ENCODE data around the gene FAM163B. TPM values are rescaled to one million over a fixed set of nuclear protein-coding genes. Genes with fewer than 3 reads are reported as not detected.

The FAM163B gene
- total and polyA plus RNA-seq, 9 of the 15 experiments (the other 6 are each of a cell fraction or from before 2014, with no cell fraction given), result not detected

GRCh38 chr9:133552236-133552635 lies 57.0 kb downstream of the FAM163B start (continued):
- TF ChIP-seq RERE (CRISPR knock-in tag; IDR thresholded peaks at IDR 0.05; ENCODE audit: borderline replicate concordance), result no peak

- Histone ChIP-seq H4K20me1 (replicated peaks; ENCODE audit: control insufficient read depth, insufficient read depth, low read length) (no peaks in the 10 kb centered on the region; the same call in none of the 2 replicates), H3K4me3 (no peak overlapping the region), H3K27ac (ENCODE audit: extremely low read depth, low read depth, low read length) (no peak overlapping the region), H3K27me3 (ENCODE audit: control insufficient read depth in 2 of 2, insufficient read depth in 2 of 2, low read length in 2 of 2) (peaks cover 8 to 68% of the 10 kb centered on the region in 2 experiments; a peak in 4 of 5 replicates), H3K4me1 (replicated peaks in 1 of 2; ENCODE audit: control insufficient read depth in 2 of 2, insufficient read depth in 2 of 2, low read length in 2 of 2) (peaks cover 0 to 1% of the 10 kb centered on the region in 2 experiments; a peak in 2 of 5 replicates), H2AFZ (ENCODE audit: low read depth, low read length) (no peak overlapping the region), H3K4me2 (ENCODE audit: insufficient read depth, low read length) (no peak overlapping the region), H3K9ac (ENCODE audit: insufficient read depth in 1 of 2, low read depth in 2 of 2, low read length in 2 of 2) (no peak overlapping the region), H3K36me3 (ENCODE audit: control insufficient read depth, insufficient read depth, low read length) (no peaks in the 10 kb centered on the region), H3K9me1 (ENCODE audit: control insufficient read depth, insufficient read depth, low read length) (no peaks in the 10 kb centered on the region), H3K9me3 (replicated peaks; ENCODE audit: control insufficient read depth, insufficient read depth, low read depth, low read length) (no peaks in the 10 kb centered on the region), H3K79me2 (ENCODE audit: control insufficient read depth, insufficient read depth, low read length) (no peaks in the 10 kb centered on the region)
- no peak for TF ChIP-seq ZNF512 (tag; IDR thresholded peaks at IDR 0.05)
- FAIRE-seq, result no peak
- POLR2A ChIA-PET, result interaction anchor here (0.7 to 1.5 kb wide), 2 partner anchors 8 to 482 kb away, joined by 3 read pairs; no protein-coding TSS in a partner anchor
- no peak for ATAC-seq
- CTCF ChIA-PET (ENCODE audit: low intra/inter-chr PET ratio), result no interaction called here
- no peak for DNase-seq (ENCODE audit: extremely low read depth in 1 of 4, low spot score in 3 of 4)
- BruUV-seq (replicated peaks), result no TSS peak
- in situ Hi-C loops (cut with MboI) (no loop called here), intact Hi-C loops (cut with micrococcal nuclease) (no loop called here)
- 3% methylated on average over 7 of the region's 7 CpGs for WGBS (ENCODE audit: insufficient coverage, low coverage, missing lambda C conversion rate)
These were observed 57.7 kb downstream of the FAM163B start for GRCh38 chr9:133551446-133551845.

Measured in K562 (cell line).